Breast epithelium (tissue), 3 donors: ENCODE data around the gene ZSCAN29.

Experiments used
- CTCF ChIP-seq, 3 donors: fragments of 450-650 bp; IDR thresholded peaks; one replicate each; pipeline ENCODE4 v1.5.1; 2016 to 2017; ENCODE audit warnings: antibody characterized with exemption in 3 of 3, mild to moderate bottlenecking in 3 of 3, moderate library complexity in 3 of 3
- POLR2A ChIP-seq: fragments of 450-650 bp; IDR thresholded peaks from one replicate; pipeline ENCODE4 v1.6.1; 2016; ENCODE audit warnings: antibody characterized with exemption, mild to moderate bottlenecking, moderate library complexity

GRCh38 chr15:43347114-43347513 is 23.7 kb downstream of the ZSCAN29 start:
- TF ChIP-seq POLR2A (no peak), CTCF (IDR thresholded peaks at IDR 0.05) (no peak)
